GM23338 (cell line): ENCODE data around the gene HSPA9. TPM values are rescaled to one million over a fixed set of nuclear protein-coding genes. Genes with fewer than 3 reads are reported as not detected.

Experiments
- ATAC-seq: fragments of 200-7000 bp; cut with Tn5 transposase; 3 replicates; pipeline ENCODE4 v1.9.1; 2020
- DNase-seq: peaks from one replicate; pipeline ENCODE4 v3.0.0-alpha.2; 2015; ENCODE audit warnings: low spot score
- H2AFZ ChIP-seq: fragments of 200-600 bp; sonication (generic); 2 replicates; pipeline ENCODE4 v1.8.0; 2016; ENCODE audit warnings: antibody characterized with exemption, mild to moderate bottlenecking, moderate library complexity
- H3F3A ChIP-seq: fragments of 200-600 bp; sonication (generic); replicated peaks from 2 replicates; pipeline ENCODE4 v1.8.0; 2017; ENCODE audit warnings: antibody characterized with exemption, mixed run types, low read depth
- H3K27ac ChIP-seq: fragments of 200-600 bp; sonication (generic); 2 replicates; pipeline ENCODE4 v1.6.1; 2016; ENCODE audit warnings: low read depth
- H3K27me3 ChIP-seq: fragments of 200-600 bp; sonication (generic); 2 replicates; pipeline ENCODE4 v1.8.0; 2016; ENCODE audit warnings: mild to moderate bottlenecking, mixed run types, moderate library complexity; ENCODE audit not compliant: insufficient read depth
- H3K36me3 ChIP-seq: fragments of 200-600 bp; sonication (generic); 2 replicates; pipeline ENCODE4 v1.8.0; 2016; ENCODE audit warnings: mild to moderate bottlenecking; ENCODE audit not compliant: insufficient read depth
- H3K4me1 ChIP-seq: fragments of 200-600 bp; sonication (generic); 2 replicates; pipeline ENCODE4 v1.8.0; 2016; ENCODE audit warnings: mild to moderate bottlenecking, moderate library complexity; ENCODE audit not compliant: insufficient read depth
- H3K4me2 ChIP-seq: fragments of 200-600 bp; sonication (generic); 2 replicates; pipeline ENCODE4 v1.7.1; 2017; ENCODE audit warnings: mixed run types
- H3K4me3 ChIP-seq: fragments of 200-600 bp; sonication (generic); 2 replicates; pipeline ENCODE4 v1.6.1; 2016; ENCODE audit warnings: mixed run types
- H3K79me2 ChIP-seq: fragments of 200-600 bp; sonication (generic); replicated peaks from 2 replicates; pipeline ENCODE4 v1.8.0; 2017; ENCODE audit warnings: mild to moderate bottlenecking; ENCODE audit not compliant: insufficient read depth
- H3K9me2 ChIP-seq: fragments of 200-600 bp; sonication (generic); 2 replicates; pipeline ENCODE4 v1.8.0; 2017; ENCODE audit not compliant: insufficient read depth
- H4K20me1 ChIP-seq: fragments of 200-600 bp; sonication (generic); replicated peaks from 2 replicates; pipeline ENCODE4 v1.8.0; 2017; ENCODE audit warnings: mild to moderate bottlenecking; ENCODE audit not compliant: insufficient read depth
- H3K27ac Mint-ChIP-seq: 2 replicates; pipeline ENCODE4 v1.8.0; 2020; ENCODE audit warnings: inconsistent platforms, mild to moderate bottlenecking, moderate library complexity, mixed read lengths
- H3K27me3 Mint-ChIP-seq: 3 replicates; pipeline ENCODE4 v1.8.0; 2022; ENCODE audit warnings: low read depth, mild to moderate bottlenecking, moderate library complexity, mixed read lengths, inconsistent platforms; ENCODE audit not compliant: insufficient read depth, poor library complexity
- H3K36me3 Mint-ChIP-seq: 3 replicates; pipeline ENCODE4 v1.8.0; 2021; ENCODE audit warnings: low read depth, mild to moderate bottlenecking, inconsistent platforms, moderate library complexity, mixed read lengths
- H3K4me1 Mint-ChIP-seq: 3 replicates; pipeline ENCODE4 v1.8.0; 2020; ENCODE audit warnings: mild to moderate bottlenecking, inconsistent platforms, mixed read lengths
- H3K4me3 Mint-ChIP-seq: 3 replicates; pipeline ENCODE4 v1.8.0; 2021; ENCODE audit warnings: moderate library complexity, mild to moderate bottlenecking, inconsistent platforms, mixed read lengths
- H3K9me3 Mint-ChIP-seq: 3 replicates; pipeline ENCODE4 v1.8.0; 2020; ENCODE audit warnings: moderate library complexity, mild to moderate bottlenecking, inconsistent platforms, mixed read lengths
- CREB1 ChIP-seq: fragments of 250-450 bp; sonication (Bioruptor Pico); IDR thresholded peaks from 2 replicates; pipeline ENCODE4 v1.5.0; 2020; ENCODE audit warnings: low read depth, mild to moderate bottlenecking, moderate library complexity
- CTCF ChIP-seq, 2 experiments: fragments of 200-600 bp in 1 of 2; sonication (generic) in 1 of 2; conservative IDR thresholded peaks; 2 replicates each; pipeline versions ENCODE4 v1.5.1 to v1.6.1; 2016 to 2017; ENCODE audit warnings: antibody characterized with exemption in 2 of 2, low read depth in 2 of 2, mild to moderate bottlenecking in 2 of 2, moderate library complexity in 1 of 2
- ETS1 ChIP-seq: IDR thresholded peaks from 2 replicates; pipeline ENCODE4 v1.6.1; 2016; ENCODE audit warnings: antibody characterized with exemption
- EZH2 ChIP-seq: fragments of 200-600 bp; sonication (generic); IDR thresholded peaks from one replicate; pipeline ENCODE4 v1.8.0; 2017; ENCODE audit warnings: antibody characterized with exemption, mild to moderate bottlenecking, low read depth; ENCODE audit not compliant: unreplicated experiment
- EZH2phosphoT487 ChIP-seq: fragments of 200-600 bp; sonication (generic); IDR thresholded peaks from one replicate; pipeline ENCODE4 v1.8.1; 2018; ENCODE audit warnings: antibody characterized with exemption; ENCODE audit not compliant: unreplicated experiment
- JUNB ChIP-seq: IDR thresholded peaks from one replicate; pipeline ENCODE4 v1.6.1; 2016; ENCODE audit warnings: antibody characterized with exemption; ENCODE audit not compliant: unreplicated experiment
- NANOG ChIP-seq: IDR thresholded peaks from 2 replicates; pipeline ENCODE4 v1.6.1; 2016; ENCODE audit warnings: antibody characterized with exemption, borderline replicate concordance
- POLR2AphosphoS5 ChIP-seq: IDR thresholded peaks from 2 replicates; pipeline ENCODE4 v1.6.1; 2016; ENCODE audit warnings: antibody characterized with exemption, low read depth
- REST ChIP-seq: IDR thresholded peaks from one replicate; pipeline ENCODE4 v1.6.1; 2018; ENCODE audit warnings: antibody characterized with exemption; ENCODE audit not compliant: unreplicated experiment
- STAT1 ChIP-seq: IDR thresholded peaks from one replicate; pipeline ENCODE4 v1.6.1; 2016; ENCODE audit warnings: antibody characterized with exemption; ENCODE audit not compliant: unreplicated experiment
- ZNF114 ChIP-seq: fragments of 250-450 bp; sonication (Bioruptor Pico); IDR thresholded peaks from 2 replicates; pipeline ENCODE4 v1.5.0; 2020; ENCODE audit warnings: mild to moderate bottlenecking, moderate library complexity
- ZNF331 ChIP-seq: fragments of 250-450 bp; sonication (Bioruptor Pico); IDR thresholded peaks from 2 replicates; pipeline ENCODE4 v1.5.0; 2020; ENCODE audit warnings: low read depth, mild to moderate bottlenecking, moderate library complexity
- ZNF462 ChIP-seq: fragments of 250-450 bp; sonication (Bioruptor Pico); IDR thresholded peaks from 2 replicates; pipeline ENCODE4 v1.5.0; 2020; ENCODE audit warnings: mild to moderate bottlenecking, moderate library complexity
- polyA plus RNA-seq: library from polyadenylated mRNA; unstranded; fragments of >200 nt; fragmentation: Nextera tagmentation; extraction: Ambion mirVana; gene quantifications from 2 replicates; pipeline ENCODE4 v1.2.1, GENCODE V29; 2016
- total RNA-seq: library from RNA; depleted of rRNA; stranded (reverse); fragments of >200 nt; shearing (Covaris generic); gene quantifications from 2 replicates; pipeline ENCODE4 v1.2.3, GENCODE V29; 2014

HSPA9 gene
- total and polyA plus RNA-seq, 2 experiments from 2014 or later: 302 to 751 TPM

- Histone ChIP-seq H3F3A (no peaks in the 10 kb centered on the region), H3K27ac (no peak overlapping the region), H2AFZ (no peak overlapping the region), H3K4me2 (no peak overlapping the region), H3K4me3 (no peak overlapping the region), H3K4me1 (peaks cover 5% of the 10 kb centered on the region), H3K79me2 (no peaks in the 10 kb centered on the region), H3K27me3 (no peaks in the 10 kb centered on the region), H4K20me1 (no peaks in the 10 kb centered on the region), H3K9me2 (no peaks in the 10 kb centered on the region; the same call in 1 of the 2 replicates), H3K36me3 (no peaks in the 10 kb centered on the region)
- peaks cover 10% of the 10 kb centered on the region for H3K4me1 Mint-ChIP-seq
- no peaks in the 10 kb centered on the region for H3K27me3 Mint-ChIP-seq
- H3K27ac Mint-ChIP-seq: no peak overlapping the region
- DNase-seq: no peak
- no peak for ATAC-seq
- no peaks in the 10 kb centered on the region for H3K36me3 Mint-ChIP-seq
- no peak overlapping the region for H3K4me3 Mint-ChIP-seq
- TF ChIP-seq NANOG: no peak
- no peak for TF ChIP-seq REST
- no peak for TF ChIP-seq ZNF331 (CRISPR knock-in tag)
- TF ChIP-seq POLR2AphosphoS5: no peak
- no peak for TF ChIP-seq EZH2phosphoT487
- no peak for TF ChIP-seq JUNB
- TF ChIP-seq STAT1: no peak
- TF ChIP-seq ETS1: no peak
- TF ChIP-seq ZNF114 (CRISPR knock-in tag): no peak
- TF ChIP-seq EZH2: no peak
- TF ChIP-seq CTCF (conservative IDR thresholded peaks at IDR 0.05; ENCODE audit: low read depth in 2 of 2): no peak
- no peak for TF ChIP-seq CREB1 (CRISPR knock-in tag)
- no peak for TF ChIP-seq ZNF462
- H3K9me3 Mint-ChIP-seq: no peaks in the 10 kb centered on the region
Observed at GRCh38 chr5:138620663-138621224, 45.5 kb upstream of the HSPA9 start.
